GM18909 (cell line): ENCODE results near the gene MYL6B.
"Not testable (repeated sequence)": the region's sequence is repeated elsewhere in the genome, so short reads cannot be mapped to it uniquely, and the experiment has no call there.

Source experiments
- ATAC-seq: cut with Tn5 transposase; IDR thresholded peaks from one replicate; pipeline ENCODE4 v1.9.1; 2021; ENCODE audit warnings: mild to moderate bottlenecking; ENCODE audit not compliant: unreplicated experiment, poor library complexity

The MYL6B gene

GRCh38 chr12:56152132-56152755 lies at the start of gene MYL6B:
MYL6B (plus strand) TSS chr12:56152587; CDS start chr12:56153919, 1,332 bp downstream.
- peak; percentile 88 for ATAC-seq

- ATAC-seq = no peak
Observed at GRCh38 chr12:56102683-56103065, 49.7 kb upstream of the MYL6B start.

GRCh38 chr12:56103066-56103711 lies 49.2 kb upstream of the MYL6B start:
- ATAC-seq = no peak

- ATAC-seq = no peak
Observed at GRCh38 chr12:56103823-56104108, 48.6 kb upstream of the MYL6B start.

- ATAC-seq = peak; percentile 95
Observed at GRCh38 chr12:56104109-56104814, 48.1 kb upstream of the MYL6B start, which contains the start of gene PA2G4. PA2G4 (plus strand) TSS chr12:56104559; CDS start chr12:56104738, 179 bp downstream.

GRCh38 chr12:56104815-56105608 lies 47.4 kb upstream of the MYL6B start:
- peak; percentile 21 for ATAC-seq

GRCh38 chr12:56105609-56105902 lies 46.8 kb upstream of the MYL6B start:
- ATAC-seq = no peak

GRCh38 chr12:56107242-56107641 lies 45.1 kb upstream of the MYL6B start:
- ATAC-seq = no peak

GRCh38 chr12:56110571-56110970 lies 41.8 kb upstream of the MYL6B start:
- no peak for ATAC-seq

- ATAC-seq = no peak
Observed at GRCh38 chr12:56114084-56114483, 38.3 kb upstream of the MYL6B start.

GRCh38 chr12:56115329-56115728 lies 37.1 kb upstream of the MYL6B start:
- no peak for ATAC-seq

GRCh38 chr12:56116267-56117081 lies 35.9 kb upstream of the MYL6B start, which contains the start of gene RPL41:
RPL41 (plus strand) TSS chr12:56116633.
- ATAC-seq = peak; percentile 51

GRCh38 chr12:56117082-56117706 lies 35.2 kb upstream of the MYL6B start:
- not testable (repeated sequence) for ATAC-seq

GRCh38 chr12:56117778-56118687 lies 34.4 kb upstream of the MYL6B start, which contains the start of gene ZC3H10:
ZC3H10 (plus strand) TSS chr12:56118266; CDS start chr12:56120563, 2,297 bp downstream.
- peak; percentile 82 for ATAC-seq

- no peak for ATAC-seq
Observed at GRCh38 chr12:56118688-56119357, 33.6 kb upstream of the MYL6B start.

- ATAC-seq = no peak
Observed at GRCh38 chr12:56119361-56119796, 33.0 kb upstream of the MYL6B start.

- no peak for ATAC-seq
Observed at GRCh38 chr12:56120158-56120846, 32.1 kb upstream of the MYL6B start.
